NT2/D1 (cell line): ENCODE data around the gene ARHGAP42.

Experiments used
- YY1 ChIP-seq: IDR thresholded peaks from 2 replicates; pipeline ENCODE4 v1.6.1; 2011; ENCODE audit not compliant: insufficient read length, insufficient read depth
- ZNF274 ChIP-seq: IDR thresholded peaks from 2 replicates; pipeline ENCODE4 v1.6.1; 2011; ENCODE audit warnings: mild to moderate bottlenecking, low read depth, low read length

DNA sequence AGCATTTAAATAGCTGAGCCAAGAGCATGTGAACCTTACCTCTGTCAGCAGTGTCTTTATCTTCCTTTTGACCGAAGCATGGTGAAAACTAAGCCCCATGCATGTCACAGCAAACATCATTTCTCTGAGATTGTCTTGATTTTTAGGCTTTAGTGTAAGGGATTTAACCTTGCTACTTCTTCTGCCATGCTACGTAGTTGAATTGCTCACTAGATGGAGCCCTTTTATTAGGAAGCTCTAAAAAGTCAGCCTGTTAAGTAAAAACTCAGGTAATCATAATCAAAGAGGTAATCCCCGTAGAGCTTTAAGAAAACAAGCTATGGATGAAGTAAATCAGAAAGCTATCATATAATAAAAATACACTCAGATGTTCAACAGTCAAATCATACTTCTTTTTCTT, 293.1 kb downstream of the ARHGAP42 start:
- TF ChIP-seq YY1 (no peak), ZNF274 (no peak)
